Mesodermal cell (in vitro differentiated cells): ENCODE results near the gene TRIM46.
A peak's percentile ranks its signal among the peaks of the same experiment; 100 is the strongest.
"Not testable (repeated sequence)": the region's sequence is repeated elsewhere in the genome, so short reads cannot be mapped to it uniquely, and the experiment has no call there.

ENCODE experiments used
- H3K27ac ChIP-seq: 2 replicates; pipeline ENCODE4 v1.7.0; 2013; ENCODE audit warnings: mild to moderate bottlenecking, low read depth, low read length, moderate library complexity; ENCODE audit not compliant: severe bottlenecking
- H3K36me3 ChIP-seq: 2 replicates; pipeline ENCODE4 v1.7.1; 2013; ENCODE audit warnings: mild to moderate bottlenecking, low read length, moderate library complexity; ENCODE audit not compliant: control insufficient read depth, insufficient read depth
- H3K4me1 ChIP-seq: one replicate; pipeline ENCODE4 v1.7.1; 2013; ENCODE audit warnings: mild to moderate bottlenecking, low read length; ENCODE audit not compliant: insufficient read depth, control insufficient read depth, poor library complexity, severe bottlenecking
- H3K4me3 ChIP-seq: 2 replicates; pipeline ENCODE4 v1.7.0; 2013; ENCODE audit warnings: low read length, control low read depth, mild to moderate bottlenecking; ENCODE audit not compliant: insufficient read depth, poor library complexity, severe bottlenecking; ENCODE audit errors: extremely low read depth
- H3K9me3 ChIP-seq: 2 replicates; pipeline ENCODE4 v1.7.1; 2013; ENCODE audit warnings: mild to moderate bottlenecking, low read length, moderate library complexity; ENCODE audit not compliant: control insufficient read depth
- WGBS, 2 experiments: methylation state at CpG; one replicate each; pipeline ENCODE4 v1.1.5; 2013; ENCODE audit warnings: missing lambda C conversion rate in 2 of 2; ENCODE audit not compliant: insufficient coverage in 2 of 2; 5-methylcytosine and 5-hydroxymethylcytosine counted together

TRIM46 gene

DNA sequence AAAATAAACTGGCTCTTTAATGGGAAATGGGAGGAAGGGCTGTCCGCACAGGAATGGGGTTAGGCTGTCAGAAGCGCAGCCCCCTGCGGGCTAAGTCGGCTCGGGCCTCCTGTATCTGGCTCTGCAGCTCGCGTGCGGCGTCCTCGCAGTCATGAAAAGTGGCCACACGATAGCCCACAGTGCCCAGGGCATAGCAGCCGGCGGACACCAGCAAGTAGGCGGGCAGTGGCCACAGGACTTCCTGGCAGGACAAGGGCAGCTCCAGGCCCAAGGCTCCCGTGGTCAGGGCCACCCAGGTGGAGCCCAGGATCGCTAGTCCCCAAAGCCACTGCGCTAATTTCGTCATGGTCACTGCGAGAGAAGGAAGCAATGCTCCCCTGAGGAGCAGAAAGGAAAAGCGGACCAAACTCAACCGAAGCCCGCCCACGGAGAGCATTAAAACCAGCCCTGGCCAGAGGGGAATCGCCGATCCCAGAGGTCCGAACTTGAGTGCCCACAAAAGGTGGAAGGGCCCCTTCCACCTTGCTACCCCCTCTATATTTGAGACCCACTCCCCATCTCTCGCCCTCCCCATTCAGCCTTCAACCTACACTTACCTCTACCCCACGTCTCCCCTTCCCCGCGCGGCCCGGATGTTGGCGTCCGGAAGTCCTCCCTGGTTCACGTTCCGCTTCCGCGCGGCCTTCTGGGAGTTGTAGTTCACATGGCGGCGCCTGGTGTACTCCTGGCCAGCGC lies 33.6 kb upstream of the TRIM46 start, which contains the start of gene DPM3:
Gene DPM3, minus strand, starts transcription at position 637 of the 735 bp plus-strand sequence. Its CDS starts 291 bp downstream, at position 346.
- Histone ChIP-seq H3K4me3 (peak within 1 kb of the TSS; percentile 96), H3K9me3 (no peaks in the 10 kb centered on the region), H3K4me1 (peaks cover 6% of the 10 kb centered on the region), H3K36me3 (peaks cover 13% of the 10 kb centered on the region), H3K27ac (peak within 1 kb of the TSS; percentile 69)
- whole genome bisulfite sequencing, 2 experiments: 1 to 2% methylated on average over 41 of the region's 42 CpGs

DNA sequence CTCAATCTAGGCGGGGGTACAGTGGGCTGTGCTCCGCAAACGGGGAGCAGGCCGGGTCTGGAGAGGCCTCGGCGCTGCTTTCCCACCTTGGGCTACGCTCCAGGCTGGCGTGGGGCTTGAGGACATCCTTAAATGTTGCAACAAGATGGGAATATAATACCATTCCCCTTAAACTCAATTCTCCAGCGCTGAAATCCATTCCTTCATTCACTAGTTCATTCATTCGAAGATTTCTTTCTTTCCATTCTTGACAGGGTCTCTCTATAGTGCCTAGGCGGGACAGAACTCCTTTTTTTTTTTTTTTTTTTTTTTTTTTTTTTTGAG lies 33.1 kb upstream of the TRIM46 start:
- peaks cover 6% of the 10 kb centered on the region for H3K4me1 ChIP-seq
- H3K36me3 ChIP-seq: peaks cover 13% of the 10 kb centered on the region
- 0 to 4% methylated on average over 9 of the region's 11 CpGs for WGBS, 2 experiments
- H3K4me3 ChIP-seq: peak overlapping the region; percentile 96
- no peaks in the 10 kb centered on the region for H3K9me3 ChIP-seq
- no peak overlapping the region for H3K27ac ChIP-seq

DNA sequence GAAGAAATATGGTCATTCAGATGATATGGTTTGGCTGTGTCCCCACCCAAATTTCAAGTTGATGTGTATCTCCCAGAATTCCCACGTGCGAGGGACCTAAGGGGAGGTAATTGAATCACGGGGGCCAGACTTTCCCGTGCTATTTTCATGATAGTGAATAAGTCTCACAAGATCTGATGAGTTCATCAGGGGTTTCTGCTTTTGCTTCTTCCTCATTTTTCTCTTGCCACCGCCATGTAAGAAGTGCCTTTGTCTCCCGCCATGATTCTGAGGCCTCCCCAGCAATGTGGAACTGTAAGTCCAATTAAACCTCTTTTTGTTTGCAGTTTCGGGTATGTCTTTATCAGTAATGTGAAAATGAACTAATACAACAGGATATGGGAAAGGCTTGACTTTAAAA lies 31.9 kb upstream of the TRIM46 start:
- no peaks in the 10 kb centered on the region for H3K9me3 ChIP-seq
- 92 to 96% methylated on average over 4 to 6 of the region's 7 CpGs for WGBS, 2 experiments

GRCh38 chr1:155145491-155145890 lies 28.2 kb upstream of the TRIM46 start:
- Histone ChIP-seq H3K27ac (no peak overlapping the region), H3K4me1 (no peaks in the 10 kb centered on the region), H3K36me3 (no peaks in the 10 kb centered on the region), H3K9me3 (no peaks in the 10 kb centered on the region), H3K4me3 (no peak overlapping the region)
- no CpG with 5 or more reads among the region's 3 CpGs for WGBS, 2 experiments

More for the DNA sequence above, 31.9 kb upstream of the TRIM46 start:
- Histone ChIP-seq H3K4me1 (peaks cover 5% of the 10 kb centered on the region), H3K27ac (no peak overlapping the region), H3K36me3 (peaks cover 13% of the 10 kb centered on the region), H3K4me3 (no peak overlapping the region)

DNA sequence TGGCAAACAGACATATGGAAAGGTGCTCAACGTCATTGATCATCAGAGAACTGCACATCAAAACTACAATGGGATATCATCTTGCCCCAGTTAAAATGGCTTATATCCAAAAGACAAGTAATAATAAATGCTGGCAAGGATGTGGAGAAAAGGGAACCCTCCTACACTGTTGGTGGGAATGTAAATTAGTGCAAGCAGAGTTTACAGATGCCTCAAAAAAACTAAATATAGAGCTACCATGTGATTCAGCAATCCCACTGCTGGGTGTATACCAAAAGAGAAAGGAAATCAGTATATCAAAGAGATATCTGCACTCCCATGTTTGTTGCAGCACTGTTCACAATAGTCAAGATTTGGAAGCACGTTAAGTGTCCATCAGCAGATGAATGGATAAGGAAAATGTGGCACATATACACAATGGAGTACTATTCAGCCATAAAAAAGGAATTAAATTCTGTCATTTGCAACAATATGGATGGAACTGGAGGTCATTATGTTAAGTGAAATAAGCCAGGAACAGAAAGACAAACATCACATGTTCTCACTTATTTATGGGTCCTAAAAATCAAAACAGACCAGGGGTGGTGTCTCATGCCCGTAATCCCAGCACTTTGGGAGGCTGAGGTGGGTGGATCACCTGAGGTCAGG lies 17.5 kb upstream of the TRIM46 start:
- not testable (repeated sequence) for H3K4me3 ChIP-seq, H3K9me3 ChIP-seq, H3K36me3 ChIP-seq, H3K4me1 ChIP-seq, H3K27ac ChIP-seq
- WGBS, 2 experiments: 64% methylated on average over 2 of the region's 3 CpGs; no CpG with 5 or more reads in 1 of the 2 experiments

- no peak overlapping the region for H3K27ac ChIP-seq
- no peaks in the 10 kb centered on the region for H3K9me3 ChIP-seq
- H3K4me1 ChIP-seq: no peaks in the 10 kb centered on the region
- no peaks in the 10 kb centered on the region for H3K36me3 ChIP-seq
- WGBS, 2 experiments: 88 to 89% methylated on average over 1 of the region's 1 CpG
- no peak overlapping the region for H3K4me3 ChIP-seq
Observed at GRCh38 chr1:155158991-155159390, 14.7 kb upstream of the TRIM46 start.

GRCh38 chr1:155160128-155160527 lies 13.5 kb upstream of the TRIM46 start:
- Histone ChIP-seq H3K36me3 (no peaks in the 10 kb centered on the region), H3K4me1 (no peaks in the 10 kb centered on the region), H3K27ac (no peak overlapping the region), H3K9me3 (no peaks in the 10 kb centered on the region), H3K4me3 (no peak overlapping the region)
- 92% methylated on average over 6 to 7 of the region's 8 CpGs for WGBS, 2 experiments

- H3K9me3 ChIP-seq, H3K27ac ChIP-seq, H3K4me3 ChIP-seq, H3K36me3 ChIP-seq, H3K4me1 ChIP-seq: not testable (repeated sequence)
- 82 to 100% methylated on average over 3 of the region's 6 CpGs for WGBS, 2 experiments
Observed at GRCh38 chr1:155162631-155163030, 11.0 kb upstream of the TRIM46 start.

DNA sequence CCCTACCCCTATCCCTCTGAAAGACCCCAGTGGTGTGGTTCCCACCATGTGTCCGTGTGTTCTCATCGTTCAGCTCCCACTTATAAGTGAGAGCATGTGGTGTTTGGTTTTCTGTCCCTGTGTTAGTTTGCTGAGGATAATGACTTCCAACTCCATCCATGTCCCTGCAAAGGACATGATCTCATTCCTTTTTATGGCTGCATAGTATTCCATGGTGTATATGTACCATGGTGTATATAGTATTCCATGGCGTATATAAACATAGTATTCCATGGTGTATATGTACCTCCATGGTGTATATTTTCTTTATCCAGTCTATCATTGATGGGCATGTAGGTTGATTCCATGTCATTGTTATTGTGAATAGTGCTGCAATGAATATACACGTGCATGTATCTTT lies 9.9 kb upstream of the TRIM46 start:
- not testable (repeated sequence) for H3K4me3 ChIP-seq, H3K4me1 ChIP-seq, H3K27ac ChIP-seq, H3K9me3 ChIP-seq, H3K36me3 ChIP-seq
- WGBS, 2 experiments: 100% methylated on average over 1 of the region's 4 CpGs

GRCh38 chr1:155164625-155165024 lies 9.0 kb upstream of the TRIM46 start:
- H3K9me3 ChIP-seq, H3K36me3 ChIP-seq, H3K4me3 ChIP-seq, H3K4me1 ChIP-seq, H3K27ac ChIP-seq: not testable (repeated sequence)
- WGBS, 2 experiments: 85 to 93% methylated on average over 5 of the region's 11 CpGs

DNA sequence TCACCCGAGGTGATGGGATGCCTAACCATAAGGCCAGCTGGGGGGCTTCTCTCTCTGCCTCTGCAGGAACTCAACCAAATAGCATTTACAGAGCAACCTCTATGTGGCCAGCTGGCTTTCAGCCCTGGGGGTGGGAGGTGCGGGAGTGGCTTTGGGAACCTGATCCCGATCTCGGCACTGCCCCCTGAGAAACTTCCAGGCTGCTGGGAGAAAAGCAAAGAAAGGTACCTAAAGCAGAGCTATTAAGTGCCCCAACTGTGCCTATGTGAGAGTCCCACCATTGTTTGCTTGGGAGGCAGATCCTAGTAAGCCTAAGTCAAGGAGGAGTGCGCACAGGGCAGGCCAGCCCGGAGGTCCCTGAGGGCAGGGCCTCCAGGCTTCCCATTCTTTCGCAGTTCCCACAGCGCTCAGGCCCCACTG lies 7.6 kb upstream of the TRIM46 start:
- 73 to 75% methylated on average over 8 of the region's 8 CpGs for WGBS, 2 experiments
- peaks cover 24% of the 10 kb centered on the region for H3K36me3 ChIP-seq
- H3K4me3 ChIP-seq: no peak overlapping the region
- no peak overlapping the region for H3K27ac ChIP-seq
- no peaks in the 10 kb centered on the region for H3K4me1 ChIP-seq
- H3K9me3 ChIP-seq: no peaks in the 10 kb centered on the region
